Skeletal muscle tissue (tissue), 4 donors: ENCODE data around the gene ZNF547. TPM values are rescaled to one million over a fixed set of nuclear protein-coding genes. Genes with fewer than 3 reads are reported as not detected.

Experiments
- H3K27ac ChIP-seq: one replicate; pipeline ENCODE4 v1.7.0; 2013; ENCODE audit warnings: mild to moderate bottlenecking, low read depth, low read length, inconsistent platforms
- H3K27me3 ChIP-seq, 3 donors: one replicate each; pipeline ENCODE4 v1.7.0; 2013; ENCODE audit warnings: low read length in 3 of 3; ENCODE audit not compliant: control insufficient read depth in 3 of 3, insufficient read depth in 3 of 3
- H3K36me3 ChIP-seq, 3 donors: one replicate each; pipeline ENCODE4 v1.7.0; 2013; ENCODE audit warnings: low read length in 3 of 3; ENCODE audit not compliant: control insufficient read depth in 3 of 3, insufficient read depth in 3 of 3
- H3K4me1 ChIP-seq, 3 donors: one replicate each; pipeline ENCODE4 v1.7.0; 2013; ENCODE audit warnings: low read length in 3 of 3, mild to moderate bottlenecking in 3 of 3; ENCODE audit not compliant: control insufficient read depth in 3 of 3, insufficient read depth in 3 of 3
- H3K4me3 ChIP-seq, 3 donors: one replicate each; pipeline ENCODE4 v1.7.0; 2013; ENCODE audit warnings: low read length in 3 of 3
- H3K9ac ChIP-seq, 3 donors: one replicate each; pipeline ENCODE4 v1.7.0; 2013; ENCODE audit warnings: low read length in 3 of 3, mild to moderate bottlenecking in 3 of 3, moderate library complexity in 2 of 3, low read depth in 1 of 3
- H3K9me3 ChIP-seq, 3 donors: one replicate each; pipeline ENCODE4 v1.7.0; 2013; ENCODE audit warnings: low read length in 3 of 3; ENCODE audit not compliant: control insufficient read depth in 3 of 3
- total RNA-seq: library from RNA; depleted of rRNA; stranded (reverse); fragments of >200 nt; gene quantifications from one replicate; pipeline ENCODE4 v1.2.3, GENCODE V29; 2014
- donor health status: Osteomylitis.

The ZNF547 gene
- total RNA-seq, 1 donor from 2014 or later, result 3.1 TPM

GRCh38 chr19:57421037-57421436 lies 57.7 kb downstream of the ZNF547 start:
- H3K9me3 ChIP-seq, result peaks cover 6 to 19% (median 8%) of the 10 kb centered on the region in 3 donors
- no peak overlapping the region for H3K27ac ChIP-seq
- no peaks in the 10 kb centered on the region for H3K4me1 ChIP-seq
- H3K27me3 ChIP-seq, result no peaks in the 10 kb centered on the region
- peaks cover 34 to 42% (median 39%) of the 10 kb centered on the region in 3 donors for H3K36me3 ChIP-seq
- no peak overlapping the region for H3K9ac ChIP-seq
- H3K4me3 ChIP-seq, result no peak overlapping the region

Other genes starting within 250 kb of the ZNF547 start
- gene USP29, start 243.6 kb upstream of the ZNF547 start, total RNA-seq, result not detected
- gene ZIM3, start 218.3 kb upstream of the ZNF547 start, total RNA-seq, result not detected
- 0.52 TPM for gene DUXA, start 196.1 kb upstream of the ZNF547 start, total RNA-seq
- gene ZNF264, start 172.1 kb upstream of the ZNF547 start, total RNA-seq, result 24.0 TPM
- not detected for gene AURKC, start 132.5 kb upstream of the ZNF547 start, total RNA-seq
- 26.1 TPM for gene ZNF805, start 122.9 kb upstream of the ZNF547 start, total RNA-seq
- 101 TPM for gene ZNF460, start 83.1 kb upstream of the ZNF547 start, total RNA-seq
- 18.8 TPM for gene ZNF543, start 43.1 kb upstream of the ZNF547 start, total RNA-seq
- 16.2 TPM for gene ZNF304, start 12.3 kb upstream of the ZNF547 start, total RNA-seq
- 25.1 TPM for gene TRAPPC2B, start within 50 bp of the ZNF547 start, total RNA-seq
- 27.7 TPM for gene ZNF548, start 26.3 kb downstream of the ZNF547 start, total RNA-seq
- gene ZNF17, start 47.6 kb downstream of the ZNF547 start, total RNA-seq, result 14.1 TPM
- gene ZNF749, start 71.8 kb downstream of the ZNF547 start, total RNA-seq, result 13.6 TPM
- gene VN1R1, start 93.6 kb downstream of the ZNF547 start, total RNA-seq, result 1.0 TPM
- gene ZNF772, start 114.0 kb downstream of the ZNF547 start, total RNA-seq, result 15.1 TPM
- gene ZNF419, start 124.2 kb downstream of the ZNF547 start, total RNA-seq, result 9.9 TPM
- gene ZNF773, start 136.4 kb downstream of the ZNF547 start, total RNA-seq, result 9.9 TPM
- 8.9 TPM for gene ZNF549, start 163.8 kb downstream of the ZNF547 start, total RNA-seq
- gene ZNF550, start 196.3 kb downstream of the ZNF547 start, total RNA-seq, result 6.3 TPM
- 7.8 TPM for gene ZNF416, start 215.4 kb downstream of the ZNF547 start, total RNA-seq
- 10.4 TPM for gene ZIK1, start 220.6 kb downstream of the ZNF547 start, total RNA-seq
- gene ZNF530, start 236.3 kb downstream of the ZNF547 start, total RNA-seq, result 6.8 TPM